ENCODE measurements around the gene ATP13A1.

DNA sequence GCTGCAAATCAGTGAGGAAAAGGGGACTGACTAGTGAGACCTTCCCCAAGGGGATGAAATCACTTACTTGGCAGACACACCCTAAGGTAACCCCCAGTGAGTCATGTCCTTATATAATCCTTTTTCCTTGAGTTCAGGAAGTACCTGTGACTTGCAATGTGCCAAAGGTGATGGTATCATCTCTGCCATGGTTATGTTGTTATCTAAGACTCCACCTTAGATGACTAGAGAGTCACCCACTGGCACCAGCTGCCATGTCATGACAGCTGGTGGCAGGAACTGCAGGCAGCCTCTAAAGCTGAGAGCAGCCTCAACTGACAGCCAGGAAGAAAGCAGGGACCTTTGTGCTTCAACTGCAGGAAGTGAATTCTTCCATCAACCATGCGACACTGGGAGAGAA lies 57.5 kb downstream of the ATP13A1 start:
- TF ChIP-seq, protein P1, sequence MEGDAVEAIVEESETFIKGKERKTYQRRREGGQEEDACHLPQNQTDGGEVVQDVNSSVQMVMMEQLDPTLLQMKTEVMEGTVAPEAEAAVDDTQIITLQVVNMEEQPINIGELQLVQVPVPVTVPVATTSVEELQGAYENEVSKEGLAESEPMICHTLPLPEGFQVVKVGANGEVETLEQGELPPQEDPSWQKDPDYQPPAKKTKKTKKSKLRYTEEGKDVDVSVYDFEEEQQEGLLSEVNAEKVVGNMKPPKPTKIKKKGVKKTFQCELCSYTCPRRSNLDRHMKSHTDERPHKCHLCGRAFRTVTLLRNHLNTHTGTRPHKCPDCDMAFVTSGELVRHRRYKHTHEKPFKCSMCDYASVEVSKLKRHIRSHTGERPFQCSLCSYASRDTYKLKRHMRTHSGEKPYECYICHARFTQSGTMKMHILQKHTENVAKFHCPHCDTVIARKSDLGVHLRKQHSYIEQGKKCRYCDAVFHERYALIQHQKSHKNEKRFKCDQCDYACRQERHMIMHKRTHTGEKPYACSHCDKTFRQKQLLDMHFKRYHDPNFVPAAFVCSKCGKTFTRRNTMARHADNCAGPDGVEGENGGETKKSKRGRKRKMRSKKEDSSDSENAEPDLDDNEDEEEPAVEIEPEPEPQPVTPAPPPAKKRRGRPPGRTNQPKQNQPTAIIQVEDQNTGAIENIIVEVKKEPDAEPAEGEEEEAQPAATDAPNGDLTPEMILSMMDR (IDR thresholded peaks at IDR 0.05; ENCODE audit: low read depth, low read length), result no peak
- TF ChIP-seq EZH2phosphoT487 (IDR thresholded peaks at IDR 0.05; ENCODE audit: low read depth), result no peak
